HUDEP-2 (cell line): Measurements from ENCODE around the gene MINDY4.

Source experiments
- DNase-seq, 76 experiments: peaks; one replicate each; lab custom pipeline; 2025; ENCODE audit not compliant: unreplicated experiment in 76 of 76; lab: John Stamatoyannopoulos, UW

The MINDY4 gene

DNA sequence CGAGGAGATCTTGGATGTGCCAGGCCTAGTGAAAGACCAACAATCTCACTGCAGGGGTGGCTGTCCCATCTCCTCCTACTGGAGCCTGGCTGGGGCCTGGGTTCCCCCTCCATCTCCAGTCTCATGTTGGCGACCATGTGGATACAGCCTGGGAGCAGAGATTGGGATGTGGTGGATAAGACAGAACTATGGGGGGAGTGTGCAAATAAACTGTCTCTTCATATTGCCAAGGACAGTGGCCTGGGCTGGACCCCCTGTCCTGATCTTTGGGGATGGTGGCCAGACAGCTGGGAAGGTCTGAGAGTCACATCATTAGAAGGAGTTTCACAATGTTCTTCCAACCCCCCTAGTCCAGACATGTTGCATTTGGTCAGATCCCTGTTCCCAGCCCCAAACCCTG, 5.8 kb upstream of the MINDY4 start:
- DNase-seq: no peak

- DNase-seq: no peak
Observed at GRCh38 chr7:30770845-30771173, 408 bp upstream of the MINDY4 start.

GRCh38 chr7:30771880-30772425, 736 bp downstream of the MINDY4 start:
- DNase-seq: peak in 10 of 76 experiments; percentile 7 to 43 (median 16)

DNA sequence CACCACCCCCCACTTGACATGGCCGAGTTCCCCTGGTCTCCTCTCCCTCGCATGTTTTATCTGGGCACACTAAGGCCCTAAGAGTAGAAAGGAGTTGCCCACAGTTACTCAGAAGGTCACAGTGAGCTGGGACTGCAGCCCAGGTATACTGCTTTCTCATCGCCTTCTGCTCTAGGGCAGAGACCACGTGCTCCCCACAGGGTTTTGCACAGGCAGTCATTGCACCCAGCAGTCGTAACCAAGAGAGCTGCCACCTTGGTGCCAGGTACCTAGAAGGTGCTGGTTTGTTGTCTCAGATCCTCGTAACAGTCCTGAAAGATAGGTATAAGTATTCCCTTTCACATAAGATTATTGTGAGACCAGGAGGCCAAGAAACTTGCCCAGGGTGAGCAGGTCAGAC, 1.8 kb downstream of the MINDY4 start:
- no peak for DNase-seq

- DNase-seq: no peak
Observed at GRCh38 chr7:30775992-30776391, 4.8 kb downstream of the MINDY4 start.

DNA sequence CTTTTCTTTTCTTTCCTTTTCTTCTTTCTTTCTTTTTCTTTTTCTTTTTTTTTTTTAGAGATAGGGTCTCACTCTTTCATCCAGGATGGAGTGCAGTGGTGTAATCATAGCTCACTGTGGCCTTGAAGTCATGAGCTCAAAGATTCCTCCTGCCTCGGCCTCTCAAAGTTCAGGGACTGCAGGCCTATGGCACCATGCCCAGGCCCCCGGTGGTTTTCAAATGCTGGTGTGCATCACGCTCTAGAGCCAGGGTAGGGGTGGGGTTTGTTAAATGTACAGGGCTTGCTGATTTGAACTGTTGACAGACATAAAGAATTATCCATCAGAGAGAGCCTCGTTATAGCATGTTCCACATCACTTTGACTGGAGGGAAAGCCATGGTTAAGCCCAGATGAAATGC, 5.8 kb downstream of the MINDY4 start:
- DNase-seq: no peak

DNA sequence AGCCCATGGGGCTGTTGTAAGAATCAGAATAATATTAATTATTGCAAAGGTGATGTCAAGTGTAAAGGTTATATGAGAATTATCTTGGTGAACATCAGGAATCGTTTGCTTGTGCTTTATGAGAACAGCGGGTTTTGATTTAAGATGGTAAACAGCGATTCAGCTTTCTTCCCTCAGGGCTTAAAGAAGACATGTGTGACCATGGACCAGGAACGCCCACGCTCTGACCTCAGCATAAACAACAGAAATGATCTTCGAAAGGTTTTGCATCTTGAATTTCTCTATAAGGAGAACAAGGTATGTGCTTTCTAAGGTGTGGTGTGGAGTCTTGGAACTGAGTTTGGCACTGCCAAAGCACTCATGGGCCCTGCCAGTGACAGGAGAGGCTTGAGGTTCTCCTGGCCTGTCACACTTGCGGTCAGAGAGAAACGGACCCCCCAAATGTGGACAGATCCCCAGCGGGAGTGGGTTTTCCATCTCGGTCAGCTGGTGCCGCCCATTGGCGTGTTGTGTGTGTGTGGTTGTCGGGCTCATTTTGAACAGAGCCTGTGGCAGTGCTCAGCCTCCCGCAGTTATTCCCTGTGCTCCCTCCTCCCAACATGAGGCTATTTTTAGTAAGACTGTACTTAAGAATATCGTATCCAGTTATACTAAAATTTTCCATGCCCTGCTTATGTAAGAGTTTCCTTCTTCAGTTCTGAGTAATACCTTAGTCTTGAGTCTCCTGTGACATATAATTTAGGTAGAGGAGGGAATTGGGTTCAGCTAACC, 7.2 kb downstream of the MINDY4 start:
- no peak for DNase-seq

GRCh38 chr7:30779574-30779973, 8.4 kb downstream of the MINDY4 start:
- DNase-seq: no peak

GRCh38 chr7:30780941-30781340, 9.7 kb downstream of the MINDY4 start:
- DNase-seq: no peak

DNA sequence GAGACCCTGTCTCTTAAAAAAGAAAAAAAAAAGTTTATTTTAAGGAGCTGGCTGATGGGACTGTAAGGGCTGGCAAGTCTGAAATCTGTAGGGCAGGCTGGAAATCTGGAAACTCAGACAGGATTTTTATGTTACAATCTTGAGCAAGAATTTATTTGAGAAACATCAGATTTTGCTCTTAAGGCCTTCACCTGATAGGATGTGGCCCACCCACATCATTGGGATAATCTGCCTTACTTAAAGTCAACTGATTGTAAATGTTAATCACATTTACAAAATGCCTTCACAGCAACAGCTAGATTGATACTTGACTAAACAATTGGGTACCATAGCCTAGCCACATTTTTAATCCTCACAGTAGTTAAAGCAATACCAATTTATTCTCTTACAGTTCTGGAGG, 11.5 kb downstream of the MINDY4 start:
- no peak for DNase-seq

DNA sequence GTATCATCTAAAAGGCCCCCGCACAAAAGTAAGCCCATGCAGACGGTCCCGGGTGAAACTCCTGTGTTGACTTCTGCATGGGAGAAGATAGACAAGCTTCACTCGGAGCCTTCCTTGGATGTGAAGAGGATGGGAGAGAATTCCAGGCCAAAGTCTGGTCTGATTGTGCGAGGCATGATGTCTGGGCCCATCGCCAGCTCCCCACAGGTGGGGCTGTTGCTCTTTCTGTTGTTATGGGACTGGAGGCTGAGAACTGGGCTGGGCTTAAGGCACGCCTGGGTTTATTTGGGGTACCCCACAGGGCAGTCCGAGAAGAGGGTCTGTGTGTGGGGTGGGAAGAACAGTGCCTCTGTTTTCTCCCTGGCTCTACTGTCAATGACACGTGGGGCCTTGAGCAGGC, 14.6 kb downstream of the MINDY4 start:
- DNase-seq: no peak

DNA sequence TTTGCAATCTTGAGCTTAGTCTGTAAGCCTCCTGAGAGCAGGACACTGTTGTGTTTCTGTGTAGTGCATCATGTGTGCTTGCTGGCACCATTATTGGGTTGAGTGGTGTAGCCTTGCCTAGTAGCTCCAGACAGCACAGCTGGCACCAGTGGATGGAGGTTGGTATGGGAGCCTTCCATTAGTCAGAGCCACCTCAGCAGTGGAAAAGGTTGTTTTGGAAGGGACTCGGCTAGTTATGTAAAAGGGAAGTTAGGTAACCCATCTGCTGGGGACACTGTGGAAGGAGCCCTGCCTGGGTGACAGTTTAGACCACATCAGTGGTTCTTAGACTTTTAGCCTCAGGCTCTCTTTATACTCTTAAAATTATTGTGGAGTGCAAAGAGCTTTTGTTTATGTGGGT, 16.3 kb downstream of the MINDY4 start:
- no peak for DNase-seq

GRCh38 chr7:30788640-30789333, 17.6 kb downstream of the MINDY4 start:
- no peak for DNase-seq

DNA sequence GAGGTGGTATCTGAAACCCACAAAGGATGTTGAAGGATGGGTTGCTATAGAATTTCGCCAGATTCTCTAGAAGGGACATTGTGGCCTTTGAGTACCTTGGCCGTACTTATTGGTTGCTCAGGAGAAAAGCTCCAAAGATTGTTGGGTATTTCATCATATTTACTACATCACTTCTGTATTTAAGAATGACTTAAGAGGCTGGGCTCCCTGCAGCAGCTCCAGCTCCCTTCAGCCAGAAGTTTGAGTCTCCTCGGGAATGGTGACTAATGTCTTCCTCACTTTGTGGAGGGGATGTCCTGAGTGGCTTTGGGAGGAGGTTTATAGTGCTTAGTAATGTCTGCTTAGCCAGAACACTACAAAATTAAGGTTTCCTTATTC, 18.1 kb downstream of the MINDY4 start:
- no peak for DNase-seq

GRCh38 chr7:30790356-30790755, 19.1 kb downstream of the MINDY4 start:
- DNase-seq: no peak

DNA sequence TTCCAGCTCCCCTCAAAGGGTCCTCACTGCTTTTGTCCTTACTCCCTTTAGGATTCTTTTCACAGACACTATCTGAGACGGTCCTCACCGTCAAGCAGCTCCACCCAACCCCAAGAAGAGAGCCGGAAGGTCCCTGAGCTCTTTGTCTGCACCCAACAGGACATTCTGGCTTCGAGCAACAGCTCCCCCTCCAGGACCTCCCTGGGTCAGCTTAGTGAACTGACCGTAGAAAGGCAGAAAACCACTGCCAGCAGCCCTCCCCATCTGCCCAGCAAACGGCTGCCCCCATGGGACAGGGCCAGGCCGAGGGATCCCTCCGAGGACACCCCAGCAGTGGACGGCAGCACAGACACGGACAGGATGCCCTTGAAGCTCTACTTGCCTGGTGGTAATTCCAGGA, 19.9 kb downstream of the MINDY4 start:
- DNase-seq: peak in 2 of 76 experiments; percentile 9 to 20

DNA sequence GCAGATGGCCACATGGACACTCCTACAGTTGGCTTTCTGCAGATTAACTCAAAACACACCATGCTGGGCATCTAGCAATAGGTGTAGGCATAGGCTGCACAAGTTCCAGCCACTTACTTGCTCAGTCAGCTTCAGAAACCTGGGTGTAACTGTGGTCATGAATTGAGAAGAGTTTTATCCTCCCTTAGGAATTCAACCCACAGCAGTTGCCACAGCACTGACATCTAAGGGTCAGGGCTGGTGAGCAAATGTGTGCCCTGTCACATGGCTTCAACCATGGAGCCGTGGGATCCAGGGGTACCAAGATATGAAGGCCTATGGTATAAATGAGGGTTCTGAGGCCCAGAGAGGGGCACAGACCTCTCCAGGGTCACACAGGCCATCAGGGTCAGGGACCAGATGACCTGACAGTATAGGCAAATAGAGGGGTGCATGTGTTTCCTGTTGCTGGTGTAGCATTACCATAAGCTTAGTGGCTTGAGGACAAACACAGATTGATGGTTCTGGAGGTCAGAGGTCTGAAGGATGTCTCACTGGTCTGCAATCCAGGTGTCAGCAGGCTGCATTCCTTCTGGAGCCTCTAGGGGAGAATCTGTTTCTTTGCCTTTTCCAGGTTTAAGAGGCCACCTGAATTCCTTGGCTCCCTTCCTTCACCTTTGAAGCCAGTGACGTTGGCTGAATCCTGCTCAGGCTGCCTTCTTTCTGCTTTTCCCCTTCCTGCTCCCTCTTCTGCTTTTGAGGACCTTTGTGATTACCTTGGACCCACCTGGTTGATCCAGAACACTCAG, 24.1 kb downstream of the MINDY4 start:
- DNase-seq: no peak

GRCh38 chr7:30796105-30796869, 25.1 kb downstream of the MINDY4 start:
- DNase-seq: no peak

- DNase-seq: no peak
Observed at GRCh38 chr7:30797176-30798040, 26.2 kb downstream of the MINDY4 start.
